ENCODE data around the gene TEPSIN.

DNA sequence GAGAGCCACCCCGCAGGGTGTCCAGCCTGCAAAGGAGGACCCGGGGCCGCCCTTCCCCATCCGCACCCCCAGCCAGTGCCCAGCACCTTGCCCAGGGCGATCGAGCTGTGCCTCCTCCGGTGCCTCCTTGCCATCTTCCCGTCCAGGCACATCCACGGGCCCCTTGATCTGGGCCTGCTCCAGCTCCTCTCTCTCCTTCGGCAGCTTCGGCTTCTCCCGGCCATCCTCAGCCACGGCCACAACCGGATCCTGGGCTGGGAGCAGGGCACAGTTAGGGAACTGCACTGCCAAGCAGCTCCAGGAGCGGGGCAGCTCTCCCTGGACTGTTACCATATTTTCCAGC lies 14.1 kb upstream of the TEPSIN start:
- TF ChIP-seq, protein P1, sequence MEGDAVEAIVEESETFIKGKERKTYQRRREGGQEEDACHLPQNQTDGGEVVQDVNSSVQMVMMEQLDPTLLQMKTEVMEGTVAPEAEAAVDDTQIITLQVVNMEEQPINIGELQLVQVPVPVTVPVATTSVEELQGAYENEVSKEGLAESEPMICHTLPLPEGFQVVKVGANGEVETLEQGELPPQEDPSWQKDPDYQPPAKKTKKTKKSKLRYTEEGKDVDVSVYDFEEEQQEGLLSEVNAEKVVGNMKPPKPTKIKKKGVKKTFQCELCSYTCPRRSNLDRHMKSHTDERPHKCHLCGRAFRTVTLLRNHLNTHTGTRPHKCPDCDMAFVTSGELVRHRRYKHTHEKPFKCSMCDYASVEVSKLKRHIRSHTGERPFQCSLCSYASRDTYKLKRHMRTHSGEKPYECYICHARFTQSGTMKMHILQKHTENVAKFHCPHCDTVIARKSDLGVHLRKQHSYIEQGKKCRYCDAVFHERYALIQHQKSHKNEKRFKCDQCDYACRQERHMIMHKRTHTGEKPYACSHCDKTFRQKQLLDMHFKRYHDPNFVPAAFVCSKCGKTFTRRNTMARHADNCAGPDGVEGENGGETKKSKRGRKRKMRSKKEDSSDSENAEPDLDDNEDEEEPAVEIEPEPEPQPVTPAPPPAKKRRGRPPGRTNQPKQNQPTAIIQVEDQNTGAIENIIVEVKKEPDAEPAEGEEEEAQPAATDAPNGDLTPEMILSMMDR (IDR thresholded peaks at IDR 0.05 in 4 of 5, conservative IDR thresholded peaks at IDR 0.05 in 1 of 5) = no peak
- TF ChIP-seq POLR2A (IDR thresholded peaks at IDR 0.05) = no peak
